ENCODE data around the gene EXOSC3. TPM values are rescaled to one million over a fixed set of nuclear protein-coding genes. Genes with fewer than 3 reads are reported as not detected.

Gene EXOSC3
- total and polyA plus RNA-seq, 2 of the 13 experiments (the other 11 are each of a cell fraction or from before 2014, with no cell fraction given), result 17.5 to 68.7 TPM

- peak; percentile 48 to 81; a peak in 3 of 4 replicates for TF ChIP-seq HMGXB4 (CRISPR knock-in tag; IDR thresholded peaks at IDR 0.05; ENCODE audit: borderline replicate concordance in 1 of 2, low read depth in 1 of 2)
- no peak for TF ChIP-seq MTF1 (CRISPR knock-in tag; IDR thresholded peaks at IDR 0.05)
- peak; percentile 57; the same call in 1 of the 2 replicates for TF ChIP-seq TIGD3 (CRISPR knock-in tag; IDR thresholded peaks at IDR 0.05; ENCODE audit: borderline replicate concordance)
- 0 out of 2 replicates have a peak, but pooled peaks have one; percentile 67 for TF ChIP-seq SRY (CRISPR knock-in tag; IDR thresholded peaks at IDR 0.05)
- peak; percentile 62; the same call in 1 of the 2 replicates for TF ChIP-seq POGK (CRISPR knock-in tag; conservative IDR thresholded peaks at IDR 0.05)
- no peak for TF ChIP-seq ZNF577 (CRISPR knock-in tag; IDR thresholded peaks at IDR 0.05; ENCODE audit: borderline replicate concordance, low read depth)
- TF ChIP-seq SOX6 (IDR thresholded peaks at IDR 0.05), result no peak
- peak; percentile 63 for TF ChIP-seq SOX6 (CRISPR knock-in tag; IDR thresholded peaks at IDR 0.05)
- peak; percentile 98 for TF ChIP-seq UBTF (CRISPR knock-in tag; IDR thresholded peaks at IDR 0.05)
- no peak for TF ChIP-seq MBNL3 (CRISPR knock-in tag; conservative IDR thresholded peaks at IDR 0.05)
- TF ChIP-seq ZNF484 (CRISPR knock-in tag; IDR thresholded peaks at IDR 0.05; ENCODE audit: borderline replicate concordance, low read depth), result 0 out of 2 replicates have a peak, but pooled peaks have one; percentile 36
- TF ChIP-seq, protein P1, sequence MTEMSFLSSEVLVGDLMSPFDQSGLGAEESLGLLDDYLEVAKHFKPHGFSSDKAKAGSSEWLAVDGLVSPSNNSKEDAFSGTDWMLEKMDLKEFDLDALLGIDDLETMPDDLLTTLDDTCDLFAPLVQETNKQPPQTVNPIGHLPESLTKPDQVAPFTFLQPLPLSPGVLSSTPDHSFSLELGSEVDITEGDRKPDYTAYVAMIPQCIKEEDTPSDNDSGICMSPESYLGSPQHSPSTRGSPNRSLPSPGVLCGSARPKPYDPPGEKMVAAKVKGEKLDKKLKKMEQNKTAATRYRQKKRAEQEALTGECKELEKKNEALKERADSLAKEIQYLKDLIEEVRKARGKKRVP (CRISPR knock-in tag; IDR thresholded peaks at IDR 0.05), result 0 out of 4 replicates have a peak, but pooled peaks of 1 of the 2 experiments have one; percentile 34
- no peak for TF ChIP-seq JUNB (CRISPR knock-in tag; IDR thresholded peaks at IDR 0.05; ENCODE audit: borderline replicate concordance)
- TF ChIP-seq, protein P2, sequence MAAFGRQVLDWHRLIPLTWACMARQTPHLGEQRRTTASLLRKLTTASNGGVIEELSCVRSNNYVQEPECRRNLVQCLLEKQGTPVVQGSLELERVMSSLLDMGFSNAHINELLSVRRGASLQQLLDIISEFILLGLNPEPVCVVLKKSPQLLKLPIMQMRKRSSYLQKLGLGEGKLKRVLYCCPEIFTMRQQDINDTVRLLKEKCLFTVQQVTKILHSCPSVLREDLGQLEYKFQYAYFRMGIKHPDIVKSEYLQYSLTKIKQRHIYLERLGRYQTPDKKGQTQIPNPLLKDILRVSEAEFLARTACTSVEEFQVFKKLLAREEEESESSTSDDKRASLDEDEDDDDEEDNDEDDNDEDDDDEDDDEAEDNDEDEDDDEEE (CRISPR knock-in tag; IDR thresholded peaks at IDR 0.05), result peak; percentile 94
Observed at GRCh38 chr9:37784616-37785483, at the start of gene EXOSC3 (continued).
